Stimulated activated CD4-positive, alpha-beta T cell treated with anti-CD3 and anti-CD28 coated beads, Interleukin-4, amount 100 ng/mL, for 1 hour (primary cell): ENCODE results near the gene MRPL18.
"Not testable (repeated sequence)": the region's sequence is repeated elsewhere in the genome, so short reads cannot be mapped to it uniquely, and the experiment has no call there.

ENCODE experiments used
- DNase-seq: peaks from one replicate; pipeline ENCODE4 v3.0.0-alpha.2; 2020

Gene MRPL18

GRCh38 chr6:159817951-159818739 lies 27.9 kb downstream of the MRPL18 start:
- no peak for DNase-seq

- DNase-seq: no peak
These were observed 28.8 kb downstream of the MRPL18 start for GRCh38 chr6:159819098-159819497.

DNA sequence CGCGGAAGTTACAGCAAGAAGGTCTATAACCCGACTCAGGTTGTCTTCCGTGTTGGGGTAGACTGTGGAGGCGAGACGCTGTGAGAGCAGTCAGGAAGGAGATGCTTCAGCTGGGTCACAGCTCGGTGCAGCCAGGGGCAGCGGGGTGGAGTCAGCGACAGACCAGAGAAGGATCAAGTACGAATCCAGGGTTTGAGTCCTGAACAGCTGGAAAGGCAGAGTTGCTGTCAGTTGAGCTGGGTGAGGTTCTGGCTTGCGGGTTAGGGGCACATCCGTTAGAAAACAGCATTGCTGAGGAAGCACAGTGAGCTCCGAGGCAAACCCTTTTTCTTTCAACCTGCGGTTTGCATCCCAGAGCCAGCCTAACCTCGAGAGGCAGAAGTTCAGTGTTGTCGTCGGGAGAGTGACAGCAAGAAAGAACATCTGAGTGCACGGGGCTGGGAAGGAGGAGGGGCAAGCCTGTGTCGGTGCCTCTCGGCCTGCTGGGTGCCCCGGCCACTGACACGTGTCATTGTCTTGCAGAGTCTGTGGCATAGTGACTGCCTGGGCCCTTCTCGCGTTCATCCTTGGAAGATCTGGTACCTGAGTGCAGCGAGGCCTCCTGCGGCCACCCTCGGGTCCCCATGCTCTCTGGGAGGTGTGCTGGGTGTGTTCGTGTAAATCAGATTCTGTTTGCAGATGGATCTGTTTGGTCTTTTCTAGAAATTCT lies 29.8 kb downstream of the MRPL18 start:
- DNase-seq: peak; percentile 33

DNA sequence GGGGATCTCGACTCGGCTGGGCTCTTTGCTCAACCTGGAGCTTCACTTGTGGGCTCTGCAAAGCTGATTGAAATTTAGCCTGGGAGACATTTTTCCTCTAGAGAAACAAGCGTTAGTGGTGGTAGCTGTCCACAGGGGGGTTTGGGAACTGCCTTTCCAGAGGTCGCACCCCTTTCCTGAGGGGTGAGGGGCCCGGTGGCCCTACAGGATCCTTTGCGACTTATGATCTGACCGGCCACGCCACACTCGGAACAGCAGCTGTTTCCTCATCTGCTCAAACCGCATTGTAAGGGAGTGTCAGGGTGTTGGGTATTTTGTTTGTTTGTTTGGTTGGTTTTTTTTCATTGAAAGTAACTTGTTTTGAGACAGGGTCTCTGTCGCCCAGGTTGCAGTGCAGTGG lies 30.9 kb downstream of the MRPL18 start:
- DNase-seq: no peak

GRCh38 chr6:159821726-159822125 lies 31.5 kb downstream of the MRPL18 start:
- DNase-seq: no peak

- DNase-seq: no peak
These were observed 33.7 kb downstream of the MRPL18 start for GRCh38 chr6:159823953-159824352.

- not testable (repeated sequence) for DNase-seq
These were observed 34.4 kb downstream of the MRPL18 start for GRCh38 chr6:159824690-159825089.

- DNase-seq: no peak
These were observed 35.7 kb downstream of the MRPL18 start for GRCh38 chr6:159826004-159826403.

- DNase-seq: no peak
These were observed 36.8 kb downstream of the MRPL18 start for GRCh38 chr6:159826968-159827647.

DNA sequence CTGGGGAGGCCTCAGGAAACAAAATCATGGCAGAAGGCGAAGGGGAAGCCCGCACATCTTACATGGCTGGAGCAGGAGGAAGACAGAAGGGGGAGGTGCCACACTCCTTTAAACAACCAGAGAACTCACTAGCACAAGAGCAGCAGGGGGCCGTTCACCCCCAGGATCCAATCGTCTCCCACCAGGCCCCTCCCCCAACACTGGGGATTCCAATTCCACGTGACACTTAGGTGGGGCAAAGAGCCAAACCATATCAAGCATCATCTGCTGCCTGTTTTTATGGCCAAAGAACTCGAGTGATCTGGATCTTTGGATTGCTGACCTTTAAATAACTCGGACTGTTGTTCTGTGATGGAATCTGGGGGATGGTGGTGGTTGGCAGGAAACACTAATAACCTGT lies 37.8 kb downstream of the MRPL18 start:
- DNase-seq: no peak

GRCh38 chr6:159829526-159829925 lies 39.3 kb downstream of the MRPL18 start:
- no peak for DNase-seq

DNA sequence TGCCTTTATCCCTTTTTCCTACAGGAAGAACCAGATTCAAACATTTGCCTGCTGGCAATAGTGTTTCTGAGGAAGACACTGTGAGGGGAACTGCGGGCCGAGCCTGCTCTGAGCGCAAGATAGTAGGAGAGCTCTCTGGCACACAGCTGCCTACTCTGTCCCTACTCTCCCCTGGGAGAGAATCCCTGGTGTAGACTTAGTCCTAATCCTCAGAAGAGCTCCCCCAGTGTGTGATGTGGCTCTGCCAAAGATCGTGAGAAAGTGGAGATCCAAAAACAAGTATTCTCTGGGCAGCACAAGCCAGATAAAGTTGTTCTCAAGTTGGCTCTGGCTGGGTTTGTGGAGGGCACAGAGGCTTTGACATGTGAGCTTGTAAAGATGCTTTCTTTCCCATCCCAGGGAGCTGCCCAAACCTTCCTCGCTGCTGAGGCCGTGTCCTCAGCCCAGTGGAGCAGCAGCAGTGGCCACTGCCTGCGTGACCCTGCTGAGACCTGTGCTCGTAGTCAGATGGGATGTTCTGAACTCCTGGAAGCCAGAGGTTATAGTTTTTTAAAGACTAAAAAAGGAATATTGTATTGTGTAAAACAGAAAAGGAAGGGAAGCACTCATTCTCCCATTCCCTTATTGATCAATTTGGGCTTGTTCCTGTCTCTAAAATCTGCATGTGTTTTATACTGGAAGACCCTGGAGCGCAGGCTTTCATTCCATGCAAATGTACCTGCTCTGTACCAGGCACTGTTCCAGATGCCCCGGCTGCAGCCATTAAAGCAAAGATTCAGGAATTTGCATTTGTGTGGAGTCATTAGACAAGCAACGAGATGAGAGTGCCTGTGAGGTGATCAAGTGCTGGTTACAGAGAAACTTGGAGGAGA lies 40.5 kb downstream of the MRPL18 start:
- DNase-seq: no peak

DNA sequence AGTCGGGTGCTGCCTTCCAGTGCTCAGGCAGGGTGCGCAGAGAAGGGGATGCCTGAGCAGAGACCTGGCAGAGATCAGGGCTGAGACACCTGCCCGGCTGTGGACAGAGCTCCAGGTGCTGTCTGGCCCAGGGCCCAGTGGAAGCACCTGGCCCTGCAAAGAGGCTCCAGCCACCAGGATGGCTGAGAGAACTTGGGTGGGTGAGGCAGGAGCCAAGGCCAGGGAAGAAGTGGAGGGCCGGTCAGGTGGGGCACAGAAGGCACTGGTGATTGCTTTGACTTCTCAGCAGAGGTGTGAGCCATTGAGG lies 41.1 kb downstream of the MRPL18 start:
- DNase-seq: no peak

DNA sequence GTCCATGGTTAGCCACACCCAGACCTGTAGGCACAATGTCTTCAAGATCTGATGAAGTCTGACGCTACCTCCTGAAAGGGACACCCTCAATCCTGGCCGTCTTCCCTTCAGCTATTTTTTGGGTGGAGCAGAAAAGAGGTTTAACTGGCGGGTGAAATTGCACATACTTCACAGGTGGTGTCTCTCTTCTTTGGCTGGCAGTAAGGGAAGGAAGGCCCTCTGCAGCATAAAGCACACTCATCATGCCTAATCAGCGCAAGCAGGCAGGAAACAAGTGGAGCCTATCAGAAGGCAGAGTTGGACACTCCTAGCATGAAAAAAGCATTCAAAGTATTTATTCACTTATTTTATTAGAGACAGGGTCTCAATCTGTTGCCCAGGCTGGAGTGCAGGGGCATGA lies 42.7 kb downstream of the MRPL18 start:
- DNase-seq: no peak

GRCh38 chr6:159833556-159833955 lies 43.3 kb downstream of the MRPL18 start:
- DNase-seq: no peak

DNA sequence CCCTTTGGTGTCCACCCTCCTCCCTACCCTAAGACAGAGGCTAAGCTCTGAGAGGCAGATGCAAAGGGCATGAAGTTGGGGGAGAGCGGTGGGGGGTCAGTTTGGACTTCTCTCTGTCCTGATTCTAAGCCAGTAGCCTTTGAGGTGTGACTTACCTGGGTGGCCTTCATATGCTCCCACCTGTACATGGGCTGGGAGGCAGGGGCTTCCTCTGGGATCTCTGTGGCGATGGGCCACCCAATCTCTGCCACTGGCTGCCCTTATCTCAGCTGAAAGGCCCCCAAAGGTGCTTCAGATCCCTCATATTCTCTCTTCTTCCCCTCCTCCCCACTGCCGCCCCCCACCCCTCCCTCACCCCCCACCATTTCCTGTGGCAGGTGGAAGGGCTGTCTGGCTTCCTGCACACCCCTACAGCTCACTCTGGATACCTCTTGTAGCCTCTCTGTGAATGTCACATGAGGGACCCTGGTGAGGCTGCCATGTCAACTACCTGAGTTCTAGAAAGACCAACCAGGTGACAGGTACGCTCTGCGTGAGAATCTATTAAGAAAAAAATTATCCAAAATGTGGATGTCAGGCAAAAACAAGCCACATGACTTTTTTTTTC lies 43.8 kb downstream of the MRPL18 start:
- no peak for DNase-seq

DNA sequence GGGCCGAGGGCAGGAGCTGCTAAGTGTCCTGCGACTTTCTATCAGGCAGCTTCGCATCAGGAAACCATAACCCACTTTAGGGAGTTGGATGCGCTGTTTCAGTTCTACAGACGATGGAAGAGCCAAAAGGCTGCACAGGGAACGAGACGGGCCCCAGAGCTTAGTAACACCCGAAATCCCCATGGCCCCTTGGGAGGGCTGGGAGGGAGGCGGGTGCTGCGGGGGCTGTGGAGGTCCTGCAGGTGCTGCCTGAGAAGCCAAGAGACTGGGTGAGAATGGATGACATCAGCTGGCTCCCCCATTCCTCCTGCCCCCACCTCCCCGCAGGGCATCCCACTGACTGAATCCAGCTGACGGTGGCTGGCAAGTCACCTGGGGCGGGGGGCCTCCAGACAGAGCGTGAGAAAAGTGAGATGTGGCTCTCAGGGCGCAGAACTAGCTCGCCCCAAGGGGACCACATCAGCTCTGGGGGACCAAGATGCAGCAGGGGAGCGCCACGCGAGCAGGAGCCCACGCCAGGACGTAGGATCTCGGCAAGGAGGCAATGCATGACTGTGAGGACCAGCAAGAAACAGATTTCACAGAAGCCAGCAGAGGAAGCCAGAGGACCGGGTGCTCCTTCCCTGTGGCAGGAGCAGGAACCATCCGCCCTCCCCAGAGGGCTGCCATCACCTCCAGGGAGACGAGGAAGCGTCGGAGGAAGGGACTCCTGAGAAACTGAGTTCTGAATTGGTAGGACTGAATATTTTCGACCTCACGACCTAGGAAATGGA lies 46.6 kb downstream of the MRPL18 start:
- no peak for DNase-seq

GRCh38 chr6:159837511-159837910 lies 47.2 kb downstream of the MRPL18 start:
- DNase-seq: no peak

GRCh38 chr6:159838020-159838744 lies 47.9 kb downstream of the MRPL18 start:
- no peak for DNase-seq

DNA sequence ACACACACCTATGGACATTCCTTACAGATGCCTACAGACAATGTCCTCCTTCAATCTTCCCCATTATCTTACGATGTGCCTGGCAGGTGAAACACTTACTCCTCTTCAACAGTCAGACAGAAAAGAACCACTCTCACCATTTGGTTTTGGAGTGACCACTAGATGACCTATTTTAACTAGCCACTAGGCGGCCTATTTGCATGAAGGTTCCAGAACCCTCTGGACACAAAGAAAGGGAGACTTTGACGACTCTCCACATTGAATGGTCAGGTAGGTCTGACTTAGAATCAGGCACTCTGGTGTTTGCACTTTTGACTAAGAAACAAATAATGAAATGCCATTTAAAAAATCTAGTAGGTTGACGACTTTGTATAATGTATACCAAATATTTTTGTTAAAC lies 51.8 kb downstream of the MRPL18 start:
- DNase-seq: no peak
